ENCODE data around the gene SCNN1G.
A peak's percentile ranks its signal among the peaks of the same experiment; 100 is the strongest.

SCNN1G gene

GRCh38 chr16:23145186-23145585 is 37.4 kb upstream of the SCNN1G start:
- Histone ChIP-seq H3K9ac (ENCODE audit: low read depth, low read length) (no peak overlapping the region), H3K36me3 (ENCODE audit: insufficient read depth, low read length) (no peaks in the 10 kb centered on the region), H3K9me3 (replicated peaks; ENCODE audit: low read length) (no peaks in the 10 kb centered on the region), H3K4me3 (ENCODE audit: low read length) (no peak overlapping the region), H3K27me3 (ENCODE audit: control insufficient read depth, insufficient read depth, low read length) (no peaks in the 10 kb centered on the region), H3K4me2 (ENCODE audit: low read length) (no peak overlapping the region), H3K4me1 (ENCODE audit: control insufficient read depth, insufficient read depth, low read length) (peaks cover 16% of the 10 kb centered on the region)

GRCh38 chr16:23145608-23146007 is 36.9 kb upstream of the SCNN1G start:
- Histone ChIP-seq H3K4me3 (ENCODE audit: low read length) (no peak overlapping the region), H3K36me3 (ENCODE audit: insufficient read depth, low read length) (no peaks in the 10 kb centered on the region), H3K27me3 (ENCODE audit: control insufficient read depth, insufficient read depth, low read length) (no peaks in the 10 kb centered on the region), H3K9ac (ENCODE audit: low read depth, low read length) (no peak overlapping the region), H3K4me2 (ENCODE audit: low read length) (no peak overlapping the region), H3K9me3 (replicated peaks; ENCODE audit: low read length) (no peaks in the 10 kb centered on the region), H3K4me1 (ENCODE audit: control insufficient read depth, insufficient read depth, low read length) (peaks cover 16% of the 10 kb centered on the region)

- H3K36me3 ChIP-seq (ENCODE audit: insufficient read depth, low read length) = no peaks in the 10 kb centered on the region
- H3K4me3 ChIP-seq (ENCODE audit: low read length) = no peak overlapping the region
- H3K9me3 ChIP-seq (replicated peaks; ENCODE audit: low read length) = no peaks in the 10 kb centered on the region
- no peaks in the 10 kb centered on the region for H3K27me3 ChIP-seq (ENCODE audit: control insufficient read depth, insufficient read depth, low read length)
- no peak overlapping the region for H3K9ac ChIP-seq (ENCODE audit: low read depth, low read length)
- H3K4me2 ChIP-seq (ENCODE audit: low read length) = peak overlapping the region; percentile 92
- H3K4me1 ChIP-seq (ENCODE audit: control insufficient read depth, insufficient read depth, low read length) = peaks cover 16% of the 10 kb centered on the region
Measured at GRCh38 chr16:23146877-23147601, 35.5 kb upstream of the SCNN1G start.

GRCh38 chr16:23147666-23148065 is 34.9 kb upstream of the SCNN1G start:
- Histone ChIP-seq H3K27me3 (ENCODE audit: control insufficient read depth, insufficient read depth, low read length) (no peaks in the 10 kb centered on the region), H3K9me3 (replicated peaks; ENCODE audit: low read length) (no peaks in the 10 kb centered on the region), H3K4me3 (ENCODE audit: low read length) (peak overlapping the region; percentile 78), H3K4me1 (ENCODE audit: control insufficient read depth, insufficient read depth, low read length) (peaks cover 16% of the 10 kb centered on the region), H3K4me2 (ENCODE audit: low read length) (peak overlapping the region; percentile 92), H3K9ac (ENCODE audit: low read depth, low read length) (no peak overlapping the region), H3K36me3 (ENCODE audit: insufficient read depth, low read length) (no peaks in the 10 kb centered on the region)

GRCh38 chr16:23148166-23148512 is 34.4 kb upstream of the SCNN1G start:
- Histone ChIP-seq H3K4me3 (ENCODE audit: low read length) (peak overlapping the region; percentile 78), H3K4me2 (ENCODE audit: low read length) (peak overlapping the region; percentile 92), H3K9me3 (replicated peaks; ENCODE audit: low read length) (no peaks in the 10 kb centered on the region), H3K36me3 (ENCODE audit: insufficient read depth, low read length) (no peaks in the 10 kb centered on the region), H3K4me1 (ENCODE audit: control insufficient read depth, insufficient read depth, low read length) (peaks cover 16% of the 10 kb centered on the region), H3K9ac (ENCODE audit: low read depth, low read length) (peak overlapping the region; percentile 83), H3K27me3 (ENCODE audit: control insufficient read depth, insufficient read depth, low read length) (no peaks in the 10 kb centered on the region)

- H3K36me3 ChIP-seq (ENCODE audit: insufficient read depth, low read length) = no peaks in the 10 kb centered on the region
- H3K4me3 ChIP-seq (ENCODE audit: low read length) = peak overlapping the region; percentile 78
- H3K9ac ChIP-seq (ENCODE audit: low read depth, low read length) = peak overlapping the region; percentile 83
- H3K27me3 ChIP-seq (ENCODE audit: control insufficient read depth, insufficient read depth, low read length) = no peaks in the 10 kb centered on the region
- H3K4me1 ChIP-seq (ENCODE audit: control insufficient read depth, insufficient read depth, low read length) = peaks cover 16% of the 10 kb centered on the region
- H3K9me3 ChIP-seq (replicated peaks; ENCODE audit: low read length) = no peaks in the 10 kb centered on the region
- peak overlapping the region; percentile 92 for H3K4me2 ChIP-seq (ENCODE audit: low read length)
Measured at GRCh38 chr16:23148513-23149266, 33.9 kb upstream of the SCNN1G start.

- no peaks in the 10 kb centered on the region for H3K36me3 ChIP-seq (ENCODE audit: insufficient read depth, low read length)
- no peaks in the 10 kb centered on the region for H3K9me3 ChIP-seq (replicated peaks; ENCODE audit: low read length)
- H3K4me3 ChIP-seq (ENCODE audit: low read length) = peak within 1 kb of the TSS; percentile 78
- peaks cover 16% of the 10 kb centered on the region for H3K4me1 ChIP-seq (ENCODE audit: control insufficient read depth, insufficient read depth, low read length)
- H3K27me3 ChIP-seq (ENCODE audit: control insufficient read depth, insufficient read depth, low read length) = no peaks in the 10 kb centered on the region
- H3K4me2 ChIP-seq (ENCODE audit: low read length) = peak within 1 kb of the TSS; percentile 93
- H3K9ac ChIP-seq (ENCODE audit: low read depth, low read length) = peak within 1 kb of the TSS; percentile 83
Measured at GRCh38 chr16:23149267-23149992, 33.1 kb upstream of the SCNN1G start, which contains the start of gene USP31. Gene USP31 (minus strand): TSS chr16:23149452. CDS start chr16:23149270, 182 bp downstream.

GRCh38 chr16:23149993-23150364 is 32.6 kb upstream of the SCNN1G start:
- Histone ChIP-seq H3K4me1 (ENCODE audit: control insufficient read depth, insufficient read depth, low read length) (peaks cover 16% of the 10 kb centered on the region), H3K4me3 (ENCODE audit: low read length) (peak overlapping the region; percentile 78), H3K9ac (ENCODE audit: low read depth, low read length) (peak overlapping the region; percentile 49), H3K36me3 (ENCODE audit: insufficient read depth, low read length) (no peaks in the 10 kb centered on the region), H3K9me3 (replicated peaks; ENCODE audit: low read length) (no peaks in the 10 kb centered on the region), H3K4me2 (ENCODE audit: low read length) (peak overlapping the region; percentile 93), H3K27me3 (ENCODE audit: control insufficient read depth, insufficient read depth, low read length) (no peaks in the 10 kb centered on the region)

GRCh38 chr16:23152386-23153178 is 30.0 kb upstream of the SCNN1G start:
- Histone ChIP-seq H3K4me1 (ENCODE audit: control insufficient read depth, insufficient read depth, low read length) (peaks cover 5% of the 10 kb centered on the region), H3K9ac (ENCODE audit: low read depth, low read length) (no peak overlapping the region)

GRCh38 chr16:23155445-23156049 is 27.0 kb upstream of the SCNN1G start:
- Histone ChIP-seq H3K4me1 (ENCODE audit: control insufficient read depth, insufficient read depth, low read length) (no peaks in the 10 kb centered on the region), H3K9ac (ENCODE audit: low read depth, low read length) (no peak overlapping the region), H3K9me3 (replicated peaks; ENCODE audit: low read length) (no peaks in the 10 kb centered on the region), H3K4me3 (ENCODE audit: low read length) (no peak overlapping the region), H3K27me3 (ENCODE audit: control insufficient read depth, insufficient read depth, low read length) (peaks cover 12% of the 10 kb centered on the region), H3K4me2 (ENCODE audit: low read length) (no peak overlapping the region), H3K36me3 (ENCODE audit: insufficient read depth, low read length) (no peaks in the 10 kb centered on the region)

More at GRCh38 chr16:23152386-23153178, 30.0 kb upstream of the SCNN1G start:
- no peaks in the 10 kb centered on the region for H3K36me3 ChIP-seq (ENCODE audit: insufficient read depth, low read length)
- H3K4me3 ChIP-seq (ENCODE audit: low read length) = no peak overlapping the region
- no peaks in the 10 kb centered on the region for H3K9me3 ChIP-seq (replicated peaks; ENCODE audit: low read length)
- H3K27me3 ChIP-seq (ENCODE audit: control insufficient read depth, insufficient read depth, low read length) = peaks cover 12% of the 10 kb centered on the region
- no peak overlapping the region for H3K4me2 ChIP-seq (ENCODE audit: low read length)
